GM19193 (cell line): ENCODE data around the gene ZNF865.

Source experiments
- POLR2A ChIP-seq: IDR thresholded peaks from 4 replicates; pipeline ENCODE4 v1.6.1; 2011; ENCODE audit not compliant: insufficient read depth, insufficient read length; ENCODE audit errors: extremely low read depth

The ZNF865 gene

DNA sequence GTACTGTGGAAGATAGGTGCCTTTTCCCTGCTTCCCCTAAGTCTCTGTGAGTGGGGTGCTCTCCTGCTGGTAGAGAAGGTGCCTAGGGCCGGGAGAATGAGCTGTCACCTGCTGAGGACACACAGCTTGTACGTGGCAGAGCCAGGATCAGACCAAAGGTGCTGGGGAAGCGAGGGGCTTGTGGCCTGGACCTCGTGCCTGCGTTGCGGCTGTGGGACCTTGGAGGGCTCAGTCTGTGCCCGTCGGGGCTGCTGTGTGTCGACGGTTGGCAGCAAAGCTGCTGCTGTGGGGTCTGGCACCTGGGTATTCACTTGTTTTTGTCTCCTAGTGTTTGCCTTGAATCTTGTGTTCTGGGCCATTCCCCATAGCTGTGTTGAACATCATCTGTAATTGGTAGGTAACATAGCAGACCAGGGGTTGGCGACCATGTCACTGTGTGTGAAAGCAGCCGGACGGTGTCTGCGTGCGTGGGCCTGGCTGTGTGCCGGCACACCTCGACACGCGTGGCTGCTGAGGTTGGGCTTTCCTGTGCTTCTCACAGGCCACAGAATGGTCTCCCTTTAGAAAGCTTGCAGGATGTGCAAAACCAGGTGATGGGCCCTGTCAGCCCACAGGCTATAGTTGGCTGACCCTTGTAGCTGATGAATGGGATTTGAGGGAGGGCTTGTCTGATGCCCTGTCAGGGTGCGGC lies 58.5 kb downstream of the ZNF865 start:
- no peak for TF ChIP-seq POLR2A

GRCh38 chr19:55666343-55667005 lies 61.0 kb downstream of the ZNF865 start:
- peak; percentile 5 for TF ChIP-seq POLR2A
